Measurements from ENCODE around the gene SATB2.

DNA sequence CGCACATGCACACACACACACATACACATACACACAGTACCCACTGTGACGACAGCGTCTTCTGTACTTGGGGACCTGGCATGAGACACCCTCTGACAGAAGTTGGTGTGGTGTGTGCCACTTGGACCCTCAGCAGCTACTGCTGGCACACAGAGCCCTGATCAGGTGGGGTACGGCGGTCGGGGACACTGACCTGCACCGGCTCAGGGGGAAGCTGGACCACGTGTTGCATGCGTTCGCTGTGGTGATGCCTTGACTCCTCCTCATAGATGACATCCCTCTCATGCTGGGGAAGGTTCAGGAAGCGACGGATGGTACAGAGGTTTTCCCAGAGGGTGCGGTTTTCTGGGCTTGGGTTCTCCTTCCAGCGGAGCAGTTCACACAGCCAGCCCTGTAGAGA lies 149.2 kb downstream of the SATB2 start:
- TF ChIP-seq CTCF (IDR thresholded peaks at IDR 0.05) = no peak
- TF ChIP-seq POLR2AphosphoS5 (IDR thresholded peaks at IDR 0.05) = no peak
- no peak for TF ChIP-seq POLR2A (IDR thresholded peaks at IDR 0.05)

All from breast epithelium (tissue), 3 donors.